Endothelial cell of umbilical vein (primary cell): Measurements from ENCODE around the gene PRRX2. TPM values are rescaled to one million over a fixed set of nuclear protein-coding genes. Genes with fewer than 3 reads are reported as not detected.

ENCODE experiments used
- BruUV-seq: library from RNA; stranded (reverse); fragments of 400-500 nt; replicated peaks from 2 replicates; lab custom pipeline; 2021; lab: Mats Ljungman, UMichigan
- CTCF ChIA-PET: fragments of 300-600, 350-600 bp; sonication (Branson Sonifier 250); formaldehyde crosslinking; loops from one replicate; lab custom pipeline; 2021; ENCODE audit warnings: antibody characterized with exemption, inconsistent platforms; lab: Charles Lee
- POLR2A ChIA-PET: fragments of 300-600, 350-600 bp; sonication (Branson Sonifier 250); formaldehyde crosslinking; loops from one replicate; lab custom pipeline; 2021; ENCODE audit warnings: antibody characterized with exemption, inconsistent platforms; lab: Charles Lee
- DNase-seq: peaks from one replicate; pipeline ENCODE4 v3.0.0-alpha.2; 2011; ENCODE audit warnings: low read depth, low spot score
- FAIRE-seq: peaks from 2 replicates; lab custom pipeline; 2011; peaks lifted over from hg19 to GRCh38; lab: Jason Lieb, UNC
- H2AFZ ChIP-seq: 2 replicates; pipeline ENCODE4 v1.6.0; 2012; ENCODE audit warnings: low read depth, low read length, control low read depth, inconsistent platforms
- H3K27ac ChIP-seq: 2 replicates; pipeline ENCODE4 v1.5.1; 2011; ENCODE audit warnings: low read depth, mild to moderate bottlenecking, control low read depth, low read length, moderate library complexity; ENCODE audit not compliant: insufficient read depth
- H3K27me3 ChIP-seq, 2 experiments: 2 replicates each; pipeline versions ENCODE4 v1.6.0 to v1.6.1; 2011; ENCODE audit warnings: low read length in 2 of 2, mixed read lengths in 1 of 2; ENCODE audit not compliant: control insufficient read depth in 2 of 2, insufficient read depth in 2 of 2
- H3K36me3 ChIP-seq, 2 experiments: 2 replicates in 1 of 2; 3 replicates in 1 of 2; pipeline ENCODE4 v1.5.1; 2011; ENCODE audit warnings: low read length in 2 of 2, mild to moderate bottlenecking in 1 of 2, moderate library complexity in 1 of 2; ENCODE audit not compliant: control insufficient read depth in 2 of 2, insufficient read depth in 2 of 2; ENCODE audit errors: extremely low read depth in 1 of 2
- H3K4me1 ChIP-seq: 3 replicates; pipeline ENCODE4 v1.5.1; 2011; ENCODE audit warnings: mild to moderate bottlenecking, low read length; ENCODE audit not compliant: control insufficient read depth, insufficient read depth; ENCODE audit errors: extremely low read depth
- H3K4me2 ChIP-seq: 2 replicates; pipeline ENCODE4 v1.6.1; 2011; ENCODE audit warnings: low read length, control low read depth, mixed read lengths; ENCODE audit not compliant: insufficient read depth
- H3K4me3 ChIP-seq, 3 experiments: fragments of 200-600 bp in 1 of 3; sonication (generic), shearing (Covaris generic) in 1 of 3; replicated peaks in 1 of 3; 2 replicates each; pipeline ENCODE4 v1.5.1; 2011 to 2016; ENCODE audit warnings: control low read depth in 3 of 3, low read length in 3 of 3, mild to moderate bottlenecking in 2 of 3, inconsistent platforms in 1 of 3, low read depth in 1 of 3, moderate library complexity in 1 of 3; ENCODE audit not compliant: insufficient read depth in 1 of 3
- H3K79me2 ChIP-seq: 2 replicates; pipeline ENCODE4 v1.6.0; 2012; ENCODE audit warnings: low read length, inconsistent platforms; ENCODE audit not compliant: control insufficient read depth, insufficient read depth
- H3K9ac ChIP-seq: replicated peaks from 2 replicates; pipeline ENCODE3; 2011; ENCODE audit warnings: low read length, control low read depth; ENCODE audit not compliant: insufficient read depth; ENCODE audit errors: extremely low read depth
- H3K9me1 ChIP-seq: replicated peaks from 3 replicates; pipeline ENCODE4 v1.6.0; 2011; ENCODE audit warnings: mild to moderate bottlenecking, low read length; ENCODE audit not compliant: control insufficient read depth, insufficient read depth; ENCODE audit errors: extremely low read depth
- H3K9me3 ChIP-seq: replicated peaks from 2 replicates; pipeline ENCODE4 v1.5.1; 2012; ENCODE audit warnings: low read length, inconsistent platforms; ENCODE audit not compliant: control insufficient read depth, insufficient read depth
- H4K20me1 ChIP-seq: replicated peaks from 2 replicates; pipeline ENCODE3; 2011; ENCODE audit warnings: mild to moderate bottlenecking, low read length; ENCODE audit not compliant: control insufficient read depth, insufficient read depth; ENCODE audit errors: extremely low read depth
- CTCF ChIP-seq, 2 donors: IDR thresholded peaks; 1 replicate in 1 of 2; 2 replicates in 1 of 2; pipeline ENCODE4 v1.5.1; 2011; ENCODE audit warnings: low read length in 2 of 2, mild to moderate bottlenecking in 2 of 2, moderate library complexity in 2 of 2, control low read depth in 1 of 2, inconsistent platforms in 1 of 2, low read depth in 1 of 2; ENCODE audit not compliant: insufficient read depth in 1 of 2; ENCODE audit errors: extremely low read depth in 1 of 2
- EZH2 ChIP-seq: IDR thresholded peaks from 2 replicates; pipeline ENCODE4 v1.6.1; 2012; ENCODE audit warnings: borderline replicate concordance, low read depth, mild to moderate bottlenecking, moderate library complexity, low read length, inconsistent platforms; ENCODE audit not compliant: severe bottlenecking
- FOS ChIP-seq: IDR thresholded peaks from 2 replicates; pipeline ENCODE4 v1.6.1; 2011; ENCODE audit warnings: mild to moderate bottlenecking, low read length, moderate library complexity, borderline replicate concordance; ENCODE audit not compliant: insufficient read depth
- GATA2 ChIP-seq: IDR thresholded peaks from 2 replicates; pipeline ENCODE4 v1.7.0; 2011; ENCODE audit warnings: low read depth, mild to moderate bottlenecking, moderate library complexity, mixed read lengths, low read length; ENCODE audit not compliant: insufficient read length, insufficient read depth
- JUN ChIP-seq: IDR thresholded peaks from 2 replicates; pipeline ENCODE4 v1.6.1; 2011; ENCODE audit warnings: borderline replicate concordance, low read depth; ENCODE audit not compliant: insufficient read length, insufficient read depth
- MAX ChIP-seq: IDR thresholded peaks from 2 replicates; pipeline ENCODE4 v1.6.1; 2011; ENCODE audit not compliant: insufficient read depth, insufficient read length
- MYC ChIP-seq: IDR thresholded peaks from one replicate; pipeline ENCODE4 v1.6.1; 2011; ENCODE audit warnings: mild to moderate bottlenecking, low read depth, low read length
- POLR2A ChIP-seq: IDR thresholded peaks from 2 replicates; pipeline ENCODE4 v1.6.1; 2012; ENCODE audit warnings: low read depth, mild to moderate bottlenecking, control low read depth, low read length
- POLR2AphosphoS5 ChIP-seq: IDR thresholded peaks from 2 replicates; pipeline ENCODE4 v1.6.1; 2012; ENCODE audit warnings: low read depth, mild to moderate bottlenecking, control low read depth, low read length, moderate library complexity; ENCODE audit not compliant: insufficient read depth
- dilution Hi-C: fragments of 300-500 bp; cut with MboI; formaldehyde crosslinking; loops from one replicate; pipeline ENCODE4 v1.15.0; 2019; ENCODE audit warnings: low sequenced_read_pairs; ENCODE audit not compliant: extremely low pct_ligation_motif_present
- intact Hi-C: fragments of 100-400 bp; cut with micrococcal nuclease; formaldehyde crosslinking; loops from one replicate; pipeline ENCODE4 v1.10.0; 2022
- polyA plus RNA-seq, 4 experiments: library from polyadenylated mRNA; depleted of rRNA in 3 of 4; stranded (reverse) in 3 of 4; unstranded in 1 of 4; fragments of >200 nt; gene quantifications; 2 replicates each; pipeline versions ENCODE4 v1.2.1 to v1.2.3, GENCODE V29; 2011 to 2012; ENCODE audit warnings: missing spikeins in 1 of 4
- total RNA-seq: library from RNA; stranded (reverse); gene quantifications from 2 replicates; pipeline ENCODE4 v1.2.3, GENCODE V29; 2021

PRRX2 gene
- total and polyA plus RNA-seq, 2 donors (not counting 3 experiments of a cell fraction or from before 2014, with no cell fraction given), result 0.19 to 0.77 TPM

- dilution Hi-C loops (no loop called here), intact Hi-C loops (no loop called here)
- no peaks in the 10 kb centered on the region for H4K20me1 ChIP-seq
- FAIRE-seq (no peak), DNase-seq (no peak)
- ChIA-PET CTCF (interaction anchor here (1.0 to 1.3 kb wide), 3 partner anchors 11 to 36 kb away, joined by 4 read pairs; no protein-coding TSS in a partner anchor), POLR2A (no interaction called here)
- H3K27me3 ChIP-seq, result no peaks in the 10 kb centered on the region
- H3K9me3 ChIP-seq, result no peaks in the 10 kb centered on the region
- H3K27ac ChIP-seq, result no peak overlapping the region
- H2AFZ ChIP-seq, result no peak overlapping the region
- H3K4me1 ChIP-seq, result peaks cover 3% of the 10 kb centered on the region
- no peak overlapping the region for H3K4me3 ChIP-seq
- H3K9me1 ChIP-seq, result no peaks in the 10 kb centered on the region
- no peaks in the 10 kb centered on the region for H3K36me3 ChIP-seq
- H3K4me2 ChIP-seq, result no peak overlapping the region
- BruUV-seq, result no TSS peak
- no peak overlapping the region for H3K9ac ChIP-seq
- no peaks in the 10 kb centered on the region for H3K79me2 ChIP-seq
- TF ChIP-seq POLR2AphosphoS5 (no peak), POLR2A (no peak), MYC (no peak)
Measured at GRCh38 chr9:129761293-129761900, 96.0 kb downstream of the PRRX2 start.

- no peaks in the 10 kb centered on the region for H3K27me3 ChIP-seq
- no peaks in the 10 kb centered on the region for H3K9me3 ChIP-seq
- dilution Hi-C loops (no loop called here), intact Hi-C loops (no loop called here)
- H3K9ac ChIP-seq, result no peak overlapping the region
- no peaks in the 10 kb centered on the region for H3K9me1 ChIP-seq
- peaks cover 3% of the 10 kb centered on the region for H3K4me1 ChIP-seq
- H2AFZ ChIP-seq, result no peak overlapping the region
- H3K36me3 ChIP-seq, result no peaks in the 10 kb centered on the region
- POLR2A ChIA-PET, result no interaction called here
- no peak for TF ChIP-seq POLR2A
- TF ChIP-seq MAX, result no peak
- no peak for TF ChIP-seq EZH2
- no peak for TF ChIP-seq CTCF (IDR thresholded peaks at IDR 0.05; ENCODE audit: extremely low read depth in 1 of 2, insufficient read depth in 1 of 2, low read depth in 1 of 2, low read length in 2 of 2)
- no peak for TF ChIP-seq FOS
- TF ChIP-seq MYC, result no peak
- no peak for TF ChIP-seq GATA2
- no peak for TF ChIP-seq JUN
- H3K4me3 ChIP-seq, result no peak overlapping the region
- BruUV-seq, result no TSS peak
- DNase-seq (no peak), FAIRE-seq (no peak)
- no peak overlapping the region for H3K27ac ChIP-seq
- H4K20me1 ChIP-seq, result no peaks in the 10 kb centered on the region
- no peak overlapping the region for H3K4me2 ChIP-seq
- H3K79me2 ChIP-seq, result no peaks in the 10 kb centered on the region
- CTCF ChIA-PET, result interaction anchor here (1.0 to 1.3 kb wide), 3 partner anchors 12 to 36 kb away, joined by 4 read pairs; no protein-coding TSS in a partner anchor
Measured at GRCh38 chr9:129761901-129762369, 96.5 kb downstream of the PRRX2 start.
